H1 (cell line): Measurements from ENCODE around the gene METTL1.

ENCODE experiments used
- EP300 ChIP-seq, 2 experiments: IDR thresholded peaks; 1 replicate in 1 of 2; 2 replicates in 1 of 2; pipeline ENCODE4 v1.6.1; 2011 to 2012; ENCODE audit warnings: low read depth in 2 of 2, low read length in 2 of 2, mild to moderate bottlenecking in 2 of 2, borderline replicate concordance in 1 of 2, inconsistent platforms in 1 of 2, moderate library complexity in 1 of 2
- SP2 ChIP-seq: IDR thresholded peaks from 2 replicates; pipeline ENCODE4 v1.6.1; 2012; ENCODE audit warnings: mild to moderate bottlenecking, low read length, inconsistent platforms

DNA sequence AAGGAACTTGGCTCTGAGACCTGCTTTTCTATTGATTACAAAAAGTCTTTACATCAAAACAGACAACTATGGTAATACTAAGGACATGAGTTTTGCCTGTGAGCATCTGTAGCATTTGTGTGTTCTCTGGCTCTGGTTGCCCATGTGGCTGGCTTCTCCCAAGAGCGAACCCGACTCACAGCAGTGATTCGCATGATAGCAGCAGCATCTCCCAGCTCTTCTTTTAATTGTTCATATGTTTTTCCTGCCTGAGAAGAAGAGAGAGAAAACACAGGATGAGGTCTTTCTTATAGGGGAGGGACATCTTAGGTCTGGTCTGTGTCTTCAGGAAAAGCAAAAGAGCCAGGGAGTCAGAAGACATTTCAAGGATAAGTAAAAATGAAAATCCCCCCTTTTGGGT, 29.1 kb upstream of the METTL1 start:
- TF ChIP-seq EP300 (IDR thresholded peaks at IDR 0.05; ENCODE audit: borderline replicate concordance in 1 of 2, low read depth in 2 of 2, low read length in 2 of 2) = no peak
- TF ChIP-seq SP2 = no peak
